ENCODE results near the gene COMTD1.

COMTD1 gene

GRCh38 chr10:75245354-75246250 lies 9.8 kb upstream of the COMTD1 start:
- no peak for DNase-seq (ENCODE audit: low read depth)

- DNase-seq (ENCODE audit: low read depth) = no peak
Observed at GRCh38 chr10:75244487-75245353, 9.0 kb upstream of the COMTD1 start.

GRCh38 chr10:75243426-75243825 lies 7.7 kb upstream of the COMTD1 start:
- no peak for DNase-seq (ENCODE audit: low read depth)

- no peak for DNase-seq (ENCODE audit: low read depth)
Observed at GRCh38 chr10:75240329-75241076, 4.7 kb upstream of the COMTD1 start.

- no peak for DNase-seq (ENCODE audit: low read depth)
Observed at GRCh38 chr10:75239096-75239790, 3.5 kb upstream of the COMTD1 start.

GRCh38 chr10:75238182-75239095 lies 2.7 kb upstream of the COMTD1 start:
- no peak for DNase-seq (ENCODE audit: low read depth)

GRCh38 chr10:75236178-75236825 lies 545 bp upstream of the COMTD1 start:
- DNase-seq (ENCODE audit: low read depth) = no peak

GRCh38 chr10:75234683-75235374 lies 928 bp downstream of the COMTD1 start:
- no peak for DNase-seq (ENCODE audit: low read depth)

GRCh38 chr10:75234017-75234682 lies 1.6 kb downstream of the COMTD1 start:
- peak; percentile 94 for DNase-seq (ENCODE audit: low read depth)

GRCh38 chr10:75233444-75234016 lies 2.2 kb downstream of the COMTD1 start:
- DNase-seq (ENCODE audit: low read depth) = no peak

GRCh38 chr10:75231672-75232581 lies 3.8 kb downstream of the COMTD1 start:
- DNase-seq (ENCODE audit: low read depth) = no peak

- DNase-seq (ENCODE audit: low read depth) = peak; percentile 77
Observed at GRCh38 chr10:75230600-75231038, 5.1 kb downstream of the COMTD1 start.

GRCh38 chr10:75229971-75230370 lies 5.8 kb downstream of the COMTD1 start:
- no peak for DNase-seq (ENCODE audit: low read depth)

GRCh38 chr10:75228834-75229233 lies 6.9 kb downstream of the COMTD1 start:
- DNase-seq (ENCODE audit: low read depth) = no peak

GRCh38 chr10:75228278-75228677 lies 7.5 kb downstream of the COMTD1 start:
- DNase-seq (ENCODE audit: low read depth) = no peak

- DNase-seq (ENCODE audit: low read depth) = no peak
Observed at GRCh38 chr10:75226656-75227055, 9.1 kb downstream of the COMTD1 start.

GRCh38 chr10:75226095-75226494 lies 9.7 kb downstream of the COMTD1 start:
- DNase-seq (ENCODE audit: low read depth) = no peak
